SK-N-SH treated with all-trans-retinoic acid at 6 μM for 48 hours (cell line): ENCODE measurements around the gene FOXL3.

Experiments
- ATAC-seq: fragments of 200-7000 bp; cut with Tn5 transposase; 3 replicates; pipeline ENCODE4 v1.9.1; 2020; ENCODE audit warnings: mild to moderate bottlenecking, moderate library complexity
- ARNTL ChIP-seq: fragments of 450-650 bp; formaldehyde crosslinking; IDR thresholded peaks from 2 replicates; pipeline ENCODE4 v1.5.0; 2020; ENCODE audit warnings: low read depth, mild to moderate bottlenecking, moderate library complexity, borderline replicate concordance
- BACH2 ChIP-seq: fragments of 250-450 bp; sonication (Bioruptor Pico); IDR thresholded peaks from 2 replicates; pipeline ENCODE4 v1.9.0; 2021; ENCODE audit warnings: mild to moderate bottlenecking, borderline replicate concordance
- CREB5 ChIP-seq: fragments of 250-450 bp; sonication (Bioruptor Pico); IDR thresholded peaks from 2 replicates; pipeline ENCODE4 v1.5.1; 2020; ENCODE audit warnings: low read depth, mild to moderate bottlenecking, moderate library complexity
- CSDC2 ChIP-seq: fragments of 250-450 bp; sonication (Bioruptor Pico); IDR thresholded peaks from 2 replicates; pipeline ENCODE4 v1.5.0; 2020; ENCODE audit warnings: mild to moderate bottlenecking, moderate library complexity
- CSRNP3 ChIP-seq: fragments of 250-450 bp; sonication (Bioruptor Pico); IDR thresholded peaks from 2 replicates; pipeline ENCODE4 v1.5.1; 2021; ENCODE audit warnings: mild to moderate bottlenecking, moderate library complexity
- ESRRG ChIP-seq: fragments of 250-450 bp; sonication (Bioruptor Pico); IDR thresholded peaks from 2 replicates; pipeline ENCODE4 v1.6.1; 2021; ENCODE audit warnings: mild to moderate bottlenecking
- GLIS3 ChIP-seq: fragments of 250-450 bp; sonication (Bioruptor Pico); IDR thresholded peaks from 2 replicates; pipeline ENCODE4 v1.5.0; 2020; ENCODE audit warnings: mild to moderate bottlenecking, moderate library complexity
- ISL1 ChIP-seq: fragments of 250-450 bp; sonication (Bioruptor Pico); IDR thresholded peaks from 2 replicates; pipeline ENCODE4 v2.1.2; 2022; ENCODE audit warnings: mild to moderate bottlenecking, moderate library complexity
- OSR1 ChIP-seq: fragments of 250-450 bp; sonication (Bioruptor Pico); IDR thresholded peaks from 2 replicates; pipeline ENCODE4 v1.8.0; 2022; ENCODE audit warnings: moderate library complexity, mild to moderate bottlenecking, inconsistent platforms
- PATZ1 ChIP-seq: fragments of 250-450 bp; sonication (Bioruptor Pico); IDR thresholded peaks from 2 replicates; pipeline ENCODE4 v1.8.0; 2020; ENCODE audit warnings: mild to moderate bottlenecking, moderate library complexity, borderline replicate concordance
- POU6F1 ChIP-seq: fragments of 250-450 bp; sonication (Bioruptor Pico); IDR thresholded peaks from 2 replicates; pipeline ENCODE4 v1.8.0; 2021; ENCODE audit warnings: low read depth, mild to moderate bottlenecking, moderate library complexity, borderline replicate concordance
- PPARA ChIP-seq: fragments of 250-450 bp; sonication (Bioruptor Pico); IDR thresholded peaks from 2 replicates; pipeline ENCODE4 v1.5.0; 2020; ENCODE audit warnings: mild to moderate bottlenecking, borderline replicate concordance
- RARB ChIP-seq: fragments of 250-450 bp; sonication (Bioruptor Pico); IDR thresholded peaks from 2 replicates; pipeline ENCODE4 v1.8.0; 2021; ENCODE audit warnings: mild to moderate bottlenecking, moderate library complexity
- SNAI2 ChIP-seq: fragments of 250-450 bp; sonication (Bioruptor Pico); IDR thresholded peaks from 2 replicates; pipeline ENCODE4 v1.5.0; 2020; ENCODE audit warnings: mild to moderate bottlenecking, moderate library complexity
- TCF4 ChIP-seq: fragments of 250-450 bp; sonication (Bioruptor Pico); IDR thresholded peaks from 2 replicates; pipeline ENCODE4 v1.8.0; 2021; ENCODE audit warnings: mild to moderate bottlenecking, moderate library complexity, borderline replicate concordance
- TOX ChIP-seq: fragments of 250-450 bp; sonication (Bioruptor Pico); IDR thresholded peaks from 2 replicates; pipeline ENCODE4 v1.8.0; 2021; ENCODE audit warnings: mild to moderate bottlenecking, moderate library complexity, borderline replicate concordance
- TSHZ2 ChIP-seq: fragments of 250-450 bp; sonication (Bioruptor Pico); IDR thresholded peaks from 2 replicates; pipeline ENCODE4 v1.5.0; 2020; ENCODE audit warnings: mild to moderate bottlenecking, moderate library complexity
- ZC3H10 ChIP-seq: fragments of 250-450 bp; sonication (Bioruptor Pico); IDR thresholded peaks from 2 replicates; pipeline ENCODE4 v1.5.1; 2021; ENCODE audit warnings: mild to moderate bottlenecking, moderate library complexity
- ZFP3 ChIP-seq: fragments of 250-450 bp; sonication (Bioruptor Pico); IDR thresholded peaks from 2 replicates; pipeline ENCODE4 v1.5.0; 2020; ENCODE audit warnings: mild to moderate bottlenecking, moderate library complexity
- ZFP30 ChIP-seq: fragments of 450-650 bp; formaldehyde crosslinking; IDR thresholded peaks from 2 replicates; pipeline ENCODE4 v1.5.0; 2022; ENCODE audit warnings: mild to moderate bottlenecking, moderate library complexity
- ZNF565 ChIP-seq: fragments of 450-650 bp; formaldehyde crosslinking; conservative IDR thresholded peaks from 2 replicates; pipeline ENCODE4 v1.5.0; 2020; ENCODE audit warnings: low read depth, mild to moderate bottlenecking, moderate library complexity
- ZNF70 ChIP-seq: fragments of 450-650 bp; formaldehyde crosslinking; IDR thresholded peaks from 2 replicates; pipeline ENCODE4 v1.5.0; 2020; ENCODE audit warnings: mild to moderate bottlenecking, moderate library complexity
- ZNF8 ChIP-seq: fragments of 450-650 bp; formaldehyde crosslinking; IDR thresholded peaks from 2 replicates; pipeline ENCODE4 v1.5.0; 2020; ENCODE audit warnings: mild to moderate bottlenecking, moderate library complexity

FOXL3 gene

GRCh38 chr7:245574-246295 lies 44.2 kb upstream of the FOXL3 start (continued):
- TF ChIP-seq BACH2 (CRISPR knock-in tag), result no peak

GRCh38 chr7:246451-246850 lies 43.5 kb upstream of the FOXL3 start:
- TF ChIP-seq ZNF8 (CRISPR knock-in tag) (no peak), POU6F1 (CRISPR knock-in tag) (no peak), GLIS3 (CRISPR knock-in tag) (no peak), ZC3H10 (no peak), ESRRG (CRISPR knock-in tag) (no peak), PPARA (CRISPR knock-in tag) (no peak), BACH2 (CRISPR knock-in tag) (no peak), ZNF70 (no peak), TOX (no peak), ZNF565 (CRISPR knock-in tag) (no peak), TCF4 (CRISPR knock-in tag) (no peak), TSHZ2 (CRISPR knock-in tag) (no peak), SNAI2 (CRISPR knock-in tag) (no peak), PATZ1 (CRISPR knock-in tag) (no peak), OSR1 (CRISPR knock-in tag) (no peak), ZFP3 (CRISPR knock-in tag) (no peak), ISL1 (no peak), ZFP30 (CRISPR knock-in tag) (no peak), ARNTL (CRISPR knock-in tag) (no peak)
- no peak for ATAC-seq

GRCh38 chr7:247181-247580 lies 42.8 kb upstream of the FOXL3 start:
- TF ChIP-seq ZFP30 (CRISPR knock-in tag), result no peak
- TF ChIP-seq SNAI2 (CRISPR knock-in tag), result no peak
- no peak for TF ChIP-seq OSR1 (CRISPR knock-in tag)
- TF ChIP-seq ZC3H10, result no peak
- no peak for TF ChIP-seq ZNF565 (CRISPR knock-in tag)
- TF ChIP-seq ESRRG (CRISPR knock-in tag), result no peak
- TF ChIP-seq BACH2 (CRISPR knock-in tag), result no peak
- no peak for TF ChIP-seq ZNF70
- TF ChIP-seq CREB5 (CRISPR knock-in tag), result no peak
- no peak for TF ChIP-seq TOX
- TF ChIP-seq TCF4 (CRISPR knock-in tag), result no peak
- TF ChIP-seq CSDC2, result no peak
- no peak for TF ChIP-seq CSRNP3 (CRISPR knock-in tag)
- no peak for TF ChIP-seq TSHZ2 (CRISPR knock-in tag)
- TF ChIP-seq PPARA (CRISPR knock-in tag), result no peak
- TF ChIP-seq ZFP3 (CRISPR knock-in tag), result no peak
- TF ChIP-seq POU6F1 (CRISPR knock-in tag), result no peak
- no peak for TF ChIP-seq ZNF8 (CRISPR knock-in tag)
- no peak for TF ChIP-seq RARB (CRISPR knock-in tag)
- TF ChIP-seq GLIS3 (CRISPR knock-in tag), result no peak
- no peak for ATAC-seq
